Endometrial microvascular endothelial cells (primary cell): Measurements from ENCODE around the gene SIX3. TPM values are rescaled to one million over a fixed set of nuclear protein-coding genes. Genes with fewer than 3 reads are reported as not detected.

Experiments
- in situ Hi-C: cut with HindIII; loops from 2 replicates; pipeline ENCODE4 v1.10.0; 2017; ENCODE audit warnings: low sequenced_read_pairs, low pct_unique_long_range_greater_than_20kb; ENCODE audit errors: inconsistent ontology term
- total RNA-seq: library from RNA; depleted of rRNA; stranded (reverse); fragments of >200 nt; gene quantifications from one replicate; pipeline ENCODE4 v1.2.3, GENCODE V29; 2015; ENCODE audit errors: inconsistent ontology term

The SIX3 gene
- total RNA-seq, 1 donor from 2014 or later: not detected

DNA sequence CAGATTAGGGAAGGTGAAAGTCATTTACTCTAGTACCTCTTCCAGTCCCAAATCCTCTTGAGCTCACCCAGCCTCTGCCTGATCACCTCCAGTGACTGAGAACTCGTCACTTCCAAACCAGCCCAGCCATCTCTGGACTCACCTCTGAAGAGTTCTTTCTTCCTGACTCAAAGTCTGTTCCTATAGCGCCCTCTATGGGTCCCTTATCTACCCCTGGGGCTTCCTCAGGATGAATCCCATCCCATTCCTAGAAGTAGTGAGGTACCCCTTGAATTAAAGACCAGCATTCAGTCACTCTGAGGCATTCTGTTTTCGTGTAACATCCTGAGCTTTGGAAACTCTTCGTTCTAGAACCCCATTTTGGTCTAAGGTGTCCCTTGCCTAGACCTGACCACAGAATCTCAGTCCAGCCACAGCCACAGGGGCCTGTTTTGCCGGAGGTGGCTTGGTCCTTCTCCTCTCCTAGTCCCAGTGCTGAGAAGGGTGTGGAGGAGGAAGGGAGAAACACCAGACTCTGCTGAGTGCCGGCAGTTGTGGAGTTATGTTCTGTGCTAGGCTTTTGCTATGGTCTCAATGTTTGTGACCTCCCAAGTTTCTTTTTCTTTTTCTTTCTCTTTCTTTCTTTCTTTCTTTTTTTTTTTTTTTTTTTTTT, 32.7 kb downstream of the SIX3 start:
- in situ Hi-C loops: no loop called here

GRCh38 chr2:44975571-44976450, 34.3 kb downstream of the SIX3 start:
- in situ Hi-C loops: no loop called here

DNA sequence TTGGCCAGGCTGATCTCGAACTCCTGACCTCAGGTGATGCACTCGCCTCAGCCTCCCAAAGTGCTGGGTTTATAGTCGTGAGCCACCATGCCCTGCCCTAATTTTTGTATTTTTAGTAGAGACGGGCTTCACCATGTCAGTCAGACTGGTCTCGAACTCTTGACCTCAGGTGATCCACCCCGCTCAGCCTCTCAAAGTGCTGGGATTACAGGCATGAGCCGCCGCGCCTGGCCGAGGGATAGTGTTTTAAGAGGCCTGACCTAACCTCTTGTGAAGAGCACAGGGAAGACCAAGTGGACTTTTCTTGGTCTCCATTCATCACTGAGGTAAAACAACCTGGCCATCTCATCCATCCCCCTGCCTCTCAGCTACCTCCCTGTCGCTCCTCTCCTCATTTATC, 38.1 kb downstream of the SIX3 start:
- in situ Hi-C loops: no loop called here

GRCh38 chr2:44980751-44981713, 39.5 kb downstream of the SIX3 start:
- in situ Hi-C loops: no loop called here

DNA sequence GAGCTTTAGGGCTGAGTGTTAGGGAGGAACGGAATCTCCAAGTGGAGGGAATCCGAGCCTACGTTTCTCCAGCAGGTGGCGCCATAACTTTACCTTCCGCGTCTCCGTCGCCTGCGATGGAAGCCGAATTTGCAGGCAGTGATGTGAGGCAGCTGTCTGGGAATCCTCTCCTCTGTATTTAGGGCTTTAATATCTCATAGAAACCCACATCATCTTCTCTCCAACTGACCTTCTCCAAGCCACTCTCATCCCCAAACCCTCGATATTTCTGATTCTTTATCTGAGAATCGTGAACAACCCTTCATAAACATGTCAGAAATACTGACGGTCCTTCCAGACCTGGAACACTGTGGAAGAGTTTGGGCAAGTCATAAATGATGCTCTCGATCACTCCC, 40.2 kb downstream of the SIX3 start:
- in situ Hi-C loops: no loop called here

GRCh38 chr2:44983836-44984604, 42.5 kb downstream of the SIX3 start:
- in situ Hi-C loops: no loop called here

- in situ Hi-C loops: no loop called here
Observed at GRCh38 chr2:44989176-44989575, 47.7 kb downstream of the SIX3 start.

DNA sequence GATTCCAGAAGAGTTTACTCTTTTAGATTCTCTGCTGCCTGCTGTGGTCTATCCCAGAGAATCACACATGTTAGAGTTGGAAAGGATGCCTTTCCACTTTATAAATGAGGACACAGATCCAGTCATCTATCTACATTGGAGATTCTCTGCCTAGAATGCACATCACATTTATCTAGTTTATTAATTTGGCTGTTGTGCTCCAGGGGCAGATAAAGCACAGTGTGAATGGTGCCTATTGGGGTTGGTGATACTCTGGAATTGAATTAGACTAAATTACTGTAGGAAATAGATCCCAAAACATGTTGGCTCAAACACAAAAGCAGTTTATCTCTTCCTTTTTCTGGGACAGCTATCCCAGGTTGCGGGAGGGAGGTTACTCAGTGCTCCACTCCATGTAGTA, 52.9 kb downstream of the SIX3 start:
- in situ Hi-C loops: no loop called here

Other genes starting within 250 kb of the SIX3 start
- not detected for gene SIX2, start 67.8 kb downstream of the SIX3 start, total RNA-seq